Heart left ventricle (tissue), 13 donors: ENCODE data around the gene PCGF3.

ENCODE experiments used
- POLR2A ChIP-seq, 2 donors: fragments of 450-650 bp; IDR thresholded peaks; one replicate each; pipeline ENCODE4 v1.6.1; 2017; ENCODE audit warnings: antibody characterized with exemption in 2 of 2, mild to moderate bottlenecking in 2 of 2, moderate library complexity in 2 of 2
- TF ChIP-seq, protein P1 (sequence below), 12 donors: fragments of 200-600 bp; sonication (generic) in 4 of 12; IDR thresholded peaks; one replicate each; pipeline versions ENCODE4 v1.5.0 to v1.8.0; 2018 to 2022; ENCODE audit warnings: antibody characterized with exemption in 12 of 12, mild to moderate bottlenecking in 5 of 12
- donor health status: ischemic (EF 13 %, LVEDD 7.1; RV severe dilation, severe dysfunction).
- donor health status: DM: no; HTN: yes; CAD: no.
- donor health status: DM: no; HTN: no; CAD: no.
- donor health status: ischemic (EF 25% LVEDD 6.9; RV normal size, moderate dysfunction).
- donor health status: ischemic (EF 25% LVEDD 5.7; RV mildly dilated, moderate dysfunction).
- donor health status: ischemic (EF 35%, LVEDD 5.7; RV mildly dilated, moderate dysfunction).
- donor health status: nonischemic (EF 11% LVEDD 7.7; RV severe dilation, severe dysfunction).
- donor health status: DM: yes; HTN: yes; CAD: no.
- donor health status: PGD.
- donor health status: ischemic (EF 29% LVEDD 5.4; RV normal size, mild dysfunction).
- donor health status: nonischemic (EF 23%, LVEDD 6.1; RV moderate dilation, normal function).

- no peak for TF ChIP-seq POLR2A (IDR thresholded peaks at IDR 0.05)
- TF ChIP-seq, protein P1, sequence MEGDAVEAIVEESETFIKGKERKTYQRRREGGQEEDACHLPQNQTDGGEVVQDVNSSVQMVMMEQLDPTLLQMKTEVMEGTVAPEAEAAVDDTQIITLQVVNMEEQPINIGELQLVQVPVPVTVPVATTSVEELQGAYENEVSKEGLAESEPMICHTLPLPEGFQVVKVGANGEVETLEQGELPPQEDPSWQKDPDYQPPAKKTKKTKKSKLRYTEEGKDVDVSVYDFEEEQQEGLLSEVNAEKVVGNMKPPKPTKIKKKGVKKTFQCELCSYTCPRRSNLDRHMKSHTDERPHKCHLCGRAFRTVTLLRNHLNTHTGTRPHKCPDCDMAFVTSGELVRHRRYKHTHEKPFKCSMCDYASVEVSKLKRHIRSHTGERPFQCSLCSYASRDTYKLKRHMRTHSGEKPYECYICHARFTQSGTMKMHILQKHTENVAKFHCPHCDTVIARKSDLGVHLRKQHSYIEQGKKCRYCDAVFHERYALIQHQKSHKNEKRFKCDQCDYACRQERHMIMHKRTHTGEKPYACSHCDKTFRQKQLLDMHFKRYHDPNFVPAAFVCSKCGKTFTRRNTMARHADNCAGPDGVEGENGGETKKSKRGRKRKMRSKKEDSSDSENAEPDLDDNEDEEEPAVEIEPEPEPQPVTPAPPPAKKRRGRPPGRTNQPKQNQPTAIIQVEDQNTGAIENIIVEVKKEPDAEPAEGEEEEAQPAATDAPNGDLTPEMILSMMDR (IDR thresholded peaks at IDR 0.05): peak in 1 of 12 donors; percentile 13
Measured at GRCh38 chr4:813900-814299, 108.3 kb downstream of the PCGF3 start.
